T-cell (primary cell): ENCODE results near the gene FBXW4. TPM values are rescaled to one million over a fixed set of nuclear protein-coding genes. Genes with fewer than 3 reads are reported as not detected.
"Not testable (repeated sequence)": the region's sequence is repeated elsewhere in the genome, so short reads cannot be mapped to it uniquely, and the experiment has no call there.

Source experiments
- ATAC-seq, 4 experiments: fragments of 200-7000 bp in 3 of 4; fragments of 150-1000 bp in 1 of 4; cut with Tn5 transposase; replicated peaks in 1 of 4; 1 replicate in 3 of 4; 2 replicates in 1 of 4; pipeline ENCODE4 v1.10.0; 2021; ENCODE audit warnings: moderate library complexity in 3 of 4, mild to moderate bottlenecking in 2 of 4, moderate number of reproducible peaks in 1 of 4
- CTCF ChIA-PET, 2 donors: fragments of 300-600 bp; sonication (Branson Sonifier 250); formaldehyde crosslinking; loops; one replicate each; lab custom pipeline; 2022; ENCODE audit warnings: antibody characterized with exemption in 2 of 2; lab: Charles Lee
- POLR2A ChIA-PET, 2 donors: fragments of 300-600 bp; sonication (Branson Sonifier 250); formaldehyde crosslinking; loops; one replicate each; lab custom pipeline; 2022; ENCODE audit warnings: antibody characterized with exemption in 2 of 2; lab: Charles Lee
- DNase-seq, 35 experiments: peaks; one replicate each; pipeline versions ENCODE4 v3.0.0 to v3.0.0-alpha.2; 2013 to 2023
- H3K27ac ChIP-seq: one replicate; pipeline ENCODE4 v1.5.1; 2013; ENCODE audit warnings: low read length
- H3K27me3 ChIP-seq, 2 experiments: replicated peaks in 1 of 2; 1 replicate in 1 of 2; 2 replicates in 1 of 2; pipeline versions ENCODE4 v1.6.1 to v1.7.0; 2013; ENCODE audit warnings: low read length in 1 of 2, mixed read lengths in 1 of 2; ENCODE audit not compliant: control insufficient read depth in 2 of 2, insufficient read depth in 2 of 2; ENCODE audit errors: extremely low read depth in 1 of 2
- H3K36me3 ChIP-seq, 2 donors: 1 replicate in 1 of 2; 2 replicates in 1 of 2; pipeline versions ENCODE4 v1.6.1 to v1.7.0; 2013; ENCODE audit warnings: low read length in 1 of 2; ENCODE audit not compliant: control insufficient read depth in 2 of 2, insufficient read depth in 1 of 2; ENCODE audit errors: extremely low read depth in 1 of 2
- H3K4me1 ChIP-seq, 2 experiments: 1 replicate in 1 of 2; 2 replicates in 1 of 2; pipeline versions ENCODE4 v1.6.1 to v1.7.0; 2013; ENCODE audit warnings: low read length in 2 of 2, mixed read lengths in 1 of 2; ENCODE audit not compliant: insufficient read depth in 2 of 2, control insufficient read depth in 1 of 2; ENCODE audit errors: extremely low read depth in 1 of 2
- H3K4me3 ChIP-seq, 2 donors: 1 replicate in 1 of 2; 2 replicates in 1 of 2; pipeline versions ENCODE4 v1.5.1 to v1.7.0; 2013; ENCODE audit warnings: mild to moderate bottlenecking in 2 of 2, low read length in 1 of 2, moderate library complexity in 1 of 2; ENCODE audit not compliant: control insufficient read depth in 1 of 2; ENCODE audit errors: extremely low read depth in 1 of 2
- H3K9me3 ChIP-seq: 2 replicates; pipeline ENCODE4 v1.7.0; 2013
- H3K27ac Mint-ChIP-seq, 2 donors: one replicate each; pipeline ENCODE4 v1.8.0; 2020 to 2021; ENCODE audit warnings: mild to moderate bottlenecking in 2 of 2, mixed read lengths in 2 of 2
- H3K27me3 Mint-ChIP-seq, 2 donors: one replicate each; pipeline ENCODE4 v1.8.0; 2021 to 2022; ENCODE audit warnings: mixed read lengths in 2 of 2
- H3K36me3 Mint-ChIP-seq: one replicate; pipeline ENCODE4 v1.8.0; 2021; ENCODE audit warnings: mixed read lengths
- H3K4me1 Mint-ChIP-seq, 3 donors: one replicate each; pipeline ENCODE4 v1.8.0; 2020 to 2022; ENCODE audit warnings: mixed read lengths in 3 of 3, mild to moderate bottlenecking in 1 of 3
- H3K4me3 Mint-ChIP-seq, 3 donors: one replicate each; pipeline ENCODE4 v1.8.0; 2020 to 2022; ENCODE audit warnings: mild to moderate bottlenecking in 3 of 3, mixed read lengths in 3 of 3, moderate library complexity in 3 of 3
- H3K9me3 Mint-ChIP-seq, 3 donors: one replicate each; pipeline ENCODE4 v1.8.0; 2020 to 2022; ENCODE audit warnings: mixed read lengths in 3 of 3
- WGBS: methylation state at CpG from one replicate; pipeline ENCODE4 v1.1.5; 2013; ENCODE audit warnings: missing lambda C conversion rate; ENCODE audit not compliant: insufficient coverage; 5-methylcytosine and 5-hydroxymethylcytosine counted together
- total RNA-seq, 35 experiments: library from RNA in 6 of 35; stranded (reverse) in 6 of 35; fragments of 120-200 nt in 1 of 35; gene quantifications; one replicate each; pipeline versions ENCODE4 v1.2.1 to v1.2.4 and lab custom pipeline; 2013 to 2026

The FBXW4 gene
- total RNA-seq, 5 donors from 2014 or later (not counting 1 experiment from before 2014, with no cell fraction given), result 83.7 to 90.4 (median 86.9) TPM

GRCh38 chr10:101607124-101607523 is 87.8 kb downstream of the FBXW4 start:
- Mint-ChIP-seq H3K27ac (no peak overlapping the region), H3K4me1 (no peaks in the 10 kb centered on the region), H3K27me3 (no peaks in the 10 kb centered on the region), H3K9me3 (no peaks in the 10 kb centered on the region), H3K36me3 (peaks cover 27% of the 10 kb centered on the region), H3K4me3 (no peak overlapping the region)
- no peaks in the 10 kb centered on the region for H3K9me3 ChIP-seq
- H3K27me3 ChIP-seq, result no peaks in the 10 kb centered on the region
- no peak for DNase-seq
- H3K36me3 ChIP-seq, result peaks cover 13 to 59% of the 10 kb centered on the region in 2 donors
- no peak overlapping the region for H3K4me3 ChIP-seq
- no peaks in the 10 kb centered on the region for H3K4me1 ChIP-seq
- H3K27ac ChIP-seq, result no peak overlapping the region
- ChIA-PET CTCF (no interaction called here), POLR2A (no interaction called here)
- 100% methylated on average over 2 of the region's 2 CpGs for WGBS
- ATAC-seq, result no peak

- ChIA-PET POLR2A (no interaction called here), CTCF (interaction anchor here in 1 of 2 donors (0.9 to 1.5 kb wide), 4 partner anchors 10 to 180 kb away, joined by 3 to 12 read pairs (median 3); partner anchors contain the start of gene NPM3)
- WGBS, result 33% methylated on average over 1 of the region's 6 CpGs
- Histone ChIP-seq H3K36me3 (peaks cover 5 to 19% of the 10 kb centered on the region in 2 donors), H3K4me3 (no peak overlapping the region), H3K9me3 (no peaks in the 10 kb centered on the region), H3K27me3 (no peaks in the 10 kb centered on the region), H3K4me1 (no peaks in the 10 kb centered on the region), H3K27ac (no peak overlapping the region)
- H3K4me1 Mint-ChIP-seq, result no peaks in the 10 kb centered on the region
- H3K4me3 Mint-ChIP-seq, result no peak overlapping the region
- DNase-seq, result peak in 32 of 35 experiments; percentile 13 to 67 (median 42)
- peak; percentile 52 to 79 (median 68) for ATAC-seq
- H3K27me3 Mint-ChIP-seq, result no peaks in the 10 kb centered on the region
- H3K27ac Mint-ChIP-seq, result no peak overlapping the region
- peaks cover 7% of the 10 kb centered on the region for H3K36me3 Mint-ChIP-seq
- no peaks in the 10 kb centered on the region for H3K9me3 Mint-ChIP-seq
These were observed 92.1 kb downstream of the FBXW4 start for GRCh38 chr10:101602761-101603398.

GRCh38 chr10:101601541-101601940 is 93.4 kb downstream of the FBXW4 start:
- POLR2A ChIA-PET, result no interaction called here
- no peaks in the 10 kb centered on the region for H3K9me3 ChIP-seq
- ATAC-seq (no peak), DNase-seq (no peak)
- no peaks in the 10 kb centered on the region for H3K4me1 ChIP-seq
- no peaks in the 10 kb centered on the region for H3K27me3 Mint-ChIP-seq
- CTCF ChIA-PET, result no interaction called here
- no peaks in the 10 kb centered on the region for H3K4me1 Mint-ChIP-seq
- H3K27ac Mint-ChIP-seq, result no peak overlapping the region
- peaks cover 7% of the 10 kb centered on the region for H3K36me3 Mint-ChIP-seq
- peaks cover 0 to 6% of the 10 kb centered on the region in 2 donors for H3K36me3 ChIP-seq
- WGBS, result no CpG with 5 or more reads among the region's 1 CpG
- no peaks in the 10 kb centered on the region for H3K27me3 ChIP-seq
- no peaks in the 10 kb centered on the region for H3K9me3 Mint-ChIP-seq
- no peak overlapping the region for H3K4me3 ChIP-seq
- H3K4me3 Mint-ChIP-seq, result no peak overlapping the region
- no peak overlapping the region for H3K27ac ChIP-seq

- H3K27me3 Mint-ChIP-seq, result peaks cover 0 to 3% of the 10 kb centered on the region in 2 donors
- POLR2A ChIA-PET, result no interaction called here
These were observed 97.7 kb downstream of the FBXW4 start for GRCh38 chr10:101597091-101597900.

GRCh38 chr10:101595591-101596433 is 99.2 kb downstream of the FBXW4 start:
- no peaks in the 10 kb centered on the region for H3K9me3 ChIP-seq
- peaks cover 0 to 3% of the 10 kb centered on the region in 2 donors for H3K27me3 Mint-ChIP-seq
- H3K27ac ChIP-seq, result no peak overlapping the region
- H3K4me3 ChIP-seq, result no peak overlapping the region
- H3K27me3 ChIP-seq, result peaks cover 0 to 3% of the 10 kb centered on the region in 2 experiments
- no peaks in the 10 kb centered on the region for H3K36me3 Mint-ChIP-seq
- no peaks in the 10 kb centered on the region for H3K4me1 ChIP-seq
- 65% methylated on average over 2 of the region's 13 CpGs for WGBS
- H3K4me1 Mint-ChIP-seq, result no peaks in the 10 kb centered on the region
- ChIA-PET POLR2A (no interaction called here), CTCF (interaction anchor here (0.5 to 0.6 kb wide), 3 partner anchors 9 to 178 kb away, joined by 3 to 4 read pairs (median 3); no protein-coding TSS in a partner anchor)
- no peak overlapping the region for H3K4me3 Mint-ChIP-seq
- H3K9me3 Mint-ChIP-seq, result no peaks in the 10 kb centered on the region
- DNase-seq (no peak), ATAC-seq (no peak)
- no peak overlapping the region for H3K27ac Mint-ChIP-seq
- no peaks in the 10 kb centered on the region for H3K36me3 ChIP-seq

More at GRCh38 chr10:101597091-101597900, 97.7 kb downstream of the FBXW4 start:
- 90% methylated on average over 7 of the region's 14 CpGs for WGBS
- H3K4me1 ChIP-seq, result no peaks in the 10 kb centered on the region
- DNase-seq (no peak), ATAC-seq (no peak)
- H3K27ac ChIP-seq, result no peak overlapping the region
- Mint-ChIP-seq H3K4me3 (no peak overlapping the region), H3K9me3 (no peaks in the 10 kb centered on the region), H3K36me3 (no peaks in the 10 kb centered on the region), H3K27ac (no peak overlapping the region), H3K4me1 (no peaks in the 10 kb centered on the region)
- no peaks in the 10 kb centered on the region for H3K36me3 ChIP-seq
- no peaks in the 10 kb centered on the region for H3K9me3 ChIP-seq
- no peaks in the 10 kb centered on the region for H3K27me3 ChIP-seq
- CTCF ChIA-PET, result interaction anchor here in 1 of 2 donors (0.8 kb wide), 2 partner anchors 26 to 40 kb away, joined by 3 read pairs; no protein-coding TSS in a partner anchor
- no peak overlapping the region for H3K4me3 ChIP-seq

- ATAC-seq, H3K9me3 ChIP-seq: not testable (repeated sequence)
These were observed 101.6 kb downstream of the FBXW4 start for GRCh38 chr10:101593331-101593730.

More at GRCh38 chr10:101593331-101593730, 101.6 kb downstream of the FBXW4 start:
- H3K9me3 Mint-ChIP-seq, POLR2A ChIA-PET, DNase-seq, H3K4me3 Mint-ChIP-seq, H3K27ac ChIP-seq, H3K27me3 ChIP-seq, H3K27ac Mint-ChIP-seq, H3K27me3 Mint-ChIP-seq, H3K4me3 ChIP-seq, H3K4me1 ChIP-seq, H3K36me3 Mint-ChIP-seq, H3K36me3 ChIP-seq, H3K4me1 Mint-ChIP-seq: not testable (repeated sequence)
- CTCF ChIA-PET, result interaction anchor here in 1 of 2 donors (0.6 kb wide), 1 partner anchor 870 kb away, joined by 3 read pairs; no protein-coding TSS in a partner anchor
- WGBS, result no CpG with 5 or more reads among the region's 2 CpGs
